Fibroblast of skin of abdomen (primary cell): Measurements from ENCODE around the gene GGT5.
A peak's percentile ranks its signal among the peaks of the same experiment; 100 is the strongest.
"Not testable (repeated sequence)": the region's sequence is repeated elsewhere in the genome, so short reads cannot be mapped to it uniquely, and the experiment has no call there.

Source experiments
- DNase-seq: peaks from one replicate; pipeline ENCODE4 v3.0.0-alpha.2; 2013

Gene GGT5

GRCh38 chr22:24201681-24202614 is 42.9 kb downstream of the GGT5 start:
- peak; percentile 25 for DNase-seq

DNA sequence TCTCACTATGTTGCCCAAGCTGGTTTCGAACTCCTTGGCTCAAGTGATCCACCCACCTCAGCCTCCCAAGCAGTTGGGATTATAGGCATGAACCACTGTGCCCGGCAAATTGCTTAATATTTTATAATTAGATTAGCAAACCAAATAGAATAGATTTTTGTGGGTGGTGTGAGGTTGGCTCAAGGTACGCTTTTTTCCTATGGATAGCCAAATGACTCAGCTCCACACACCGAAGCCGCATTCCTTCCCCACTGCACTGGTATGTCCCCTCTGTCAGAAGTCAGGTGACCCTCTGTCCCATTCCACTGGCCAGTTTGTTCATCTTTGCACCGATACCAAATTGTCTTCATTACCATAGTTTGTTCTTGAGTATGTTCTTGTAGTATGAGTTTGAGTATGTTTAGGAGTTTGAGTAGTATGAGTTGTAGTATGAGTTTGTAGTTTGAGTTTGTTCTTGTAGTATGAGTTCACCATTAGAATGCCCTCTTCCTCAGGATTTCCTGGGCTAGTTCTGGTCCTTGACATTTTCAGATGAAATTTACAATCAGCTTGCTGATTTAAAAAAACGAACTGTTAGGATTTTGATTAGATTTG is 44.2 kb downstream of the GGT5 start:
- DNase-seq = peak; percentile 56

- DNase-seq = no peak
These were observed 46.2 kb downstream of the GGT5 start for GRCh38 chr22:24198682-24199052.

- DNase-seq = no peak
These were observed 53.0 kb downstream of the GGT5 start for GRCh38 chr22:24191893-24192292.

DNA sequence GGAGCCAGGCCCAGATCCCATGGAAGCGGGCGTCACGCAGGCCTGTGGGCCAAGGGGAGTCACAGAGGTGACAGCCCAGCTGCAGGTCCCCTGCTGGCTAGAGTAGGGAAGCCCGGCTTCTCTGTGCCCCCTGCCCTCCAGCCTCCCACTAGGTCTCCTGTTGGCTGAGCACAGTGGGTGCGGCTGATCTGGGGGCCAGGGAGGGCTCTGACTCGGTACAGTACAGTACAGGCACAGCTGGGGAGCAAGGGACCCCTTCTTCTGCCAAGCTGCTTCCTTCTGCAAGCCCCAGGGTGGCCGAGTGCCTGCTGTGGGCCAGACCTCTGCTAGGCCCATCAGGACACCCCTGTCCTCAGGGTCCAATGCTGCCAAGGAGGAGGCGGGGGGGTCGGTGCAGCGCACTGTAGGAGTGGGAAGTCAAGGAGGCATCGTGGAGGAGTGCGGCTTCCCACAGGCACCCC is 53.5 kb downstream of the GGT5 start:
- no peak for DNase-seq

DNA sequence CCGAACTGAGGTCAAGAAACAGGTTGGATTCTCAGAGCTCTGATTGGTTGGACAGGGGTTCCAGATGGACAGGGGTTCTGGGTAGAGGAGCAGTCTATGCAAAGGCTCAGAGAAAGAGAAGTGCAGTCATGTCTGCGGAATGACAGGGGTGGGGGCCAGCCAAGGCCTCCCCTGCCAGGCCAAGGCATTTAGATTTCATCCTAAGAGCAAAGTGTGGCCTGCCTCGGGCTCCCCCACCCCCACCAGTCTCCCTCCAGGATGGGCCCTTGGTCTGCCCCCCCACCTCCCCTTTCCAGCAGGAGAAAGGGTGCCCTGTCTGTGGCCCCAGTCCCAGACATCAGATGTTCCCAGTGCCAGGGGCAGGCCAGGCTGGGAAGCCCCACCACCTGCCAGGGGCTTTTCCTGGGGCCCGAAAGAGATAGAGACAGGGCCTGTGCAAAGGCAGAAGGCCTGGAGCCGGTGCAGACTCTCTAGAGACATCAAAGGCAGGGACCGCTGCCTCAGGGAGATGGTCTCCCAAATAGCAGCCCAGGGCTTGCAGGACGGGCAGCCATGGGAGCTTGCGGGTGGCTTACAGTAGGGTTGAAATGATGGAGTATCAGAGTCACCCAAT is 54.2 kb downstream of the GGT5 start:
- DNase-seq = no peak

GRCh38 chr22:24190159-24190540 is 54.7 kb downstream of the GGT5 start:
- DNase-seq = no peak

- peak; percentile 36 for DNase-seq
These were observed 55.4 kb downstream of the GGT5 start for GRCh38 chr22:24189249-24190158.

DNA sequence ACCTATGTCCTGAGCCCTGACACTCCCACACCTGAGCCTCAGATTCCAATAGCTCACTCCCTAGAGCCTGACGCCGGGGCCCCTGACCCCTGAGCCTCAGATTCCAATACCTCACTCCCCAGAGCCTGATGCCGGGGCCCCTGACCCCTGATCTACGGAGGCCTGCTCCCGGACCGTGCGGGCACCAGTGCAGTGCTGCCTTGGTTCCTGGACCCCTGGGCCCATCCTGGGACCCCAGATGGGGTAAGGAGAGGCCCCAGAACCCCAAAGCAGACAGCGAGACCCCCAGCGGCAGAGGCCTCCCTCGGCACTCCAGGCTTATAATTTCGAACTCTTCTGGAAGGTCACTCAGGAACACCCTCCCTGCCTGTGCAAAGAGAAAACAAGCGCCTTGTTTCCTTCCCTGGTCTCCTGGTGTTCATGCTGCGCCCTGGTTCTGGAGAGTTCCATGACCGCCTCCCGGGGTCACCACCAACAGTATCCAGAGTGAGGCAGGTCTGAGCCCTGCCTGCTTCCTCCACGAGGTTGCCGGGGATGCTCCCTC is 56.1 kb downstream of the GGT5 start:
- no peak for DNase-seq

- no peak for DNase-seq
These were observed 56.9 kb downstream of the GGT5 start for GRCh38 chr22:24187731-24188644.

GRCh38 chr22:24186892-24187670 is 57.8 kb downstream of the GGT5 start:
- no peak for DNase-seq

DNA sequence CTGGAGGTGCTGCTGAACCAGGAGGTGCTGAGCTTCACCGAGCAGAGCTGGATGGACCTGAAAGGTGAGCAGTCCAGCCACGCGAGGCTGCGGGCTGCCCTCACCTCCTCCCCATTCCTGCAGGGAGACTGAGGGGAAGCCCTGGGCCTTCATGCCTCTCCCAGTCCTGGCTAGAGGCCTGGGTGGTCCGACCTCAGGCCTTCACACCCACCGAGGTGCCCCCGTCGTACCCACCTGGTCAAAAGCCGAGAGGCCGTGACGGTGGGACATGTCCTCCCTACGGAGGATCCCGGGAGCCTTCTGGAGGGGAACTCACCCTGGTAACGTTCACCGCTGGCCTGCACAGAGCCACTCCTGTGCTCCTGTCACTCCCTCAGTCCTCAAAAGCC is 58.5 kb downstream of the GGT5 start:
- no peak for DNase-seq

GRCh38 chr22:24185501-24186351 is 59.2 kb downstream of the GGT5 start:
- no peak for DNase-seq

DNA sequence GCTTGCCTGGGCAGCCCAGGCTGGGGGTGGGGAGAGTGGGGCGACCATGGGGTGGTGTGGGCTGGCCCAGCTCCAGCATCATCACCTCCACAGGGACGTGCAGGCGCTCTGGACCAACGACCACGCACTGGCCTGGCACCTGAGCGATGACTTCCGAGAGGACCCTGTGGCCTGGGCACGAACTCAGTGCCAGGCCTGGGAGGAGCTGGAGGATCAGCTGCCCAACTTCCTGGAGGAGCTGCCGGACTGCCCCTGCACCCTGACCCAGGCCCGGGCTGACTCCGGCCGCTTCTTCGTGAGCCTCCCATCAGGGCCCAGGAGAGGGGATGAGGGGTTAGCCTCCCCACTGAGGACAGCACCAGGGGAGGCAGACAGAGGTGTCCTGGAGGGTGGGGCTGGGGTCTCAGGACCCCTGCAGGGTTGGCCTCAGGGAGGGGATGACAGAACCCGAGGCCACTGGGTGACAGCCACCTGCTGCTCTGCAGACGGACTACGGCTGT is 59.8 kb downstream of the GGT5 start:
- no peak for DNase-seq

GRCh38 chr22:24184057-24184798 is 60.7 kb downstream of the GGT5 start:
- DNase-seq = no peak

DNA sequence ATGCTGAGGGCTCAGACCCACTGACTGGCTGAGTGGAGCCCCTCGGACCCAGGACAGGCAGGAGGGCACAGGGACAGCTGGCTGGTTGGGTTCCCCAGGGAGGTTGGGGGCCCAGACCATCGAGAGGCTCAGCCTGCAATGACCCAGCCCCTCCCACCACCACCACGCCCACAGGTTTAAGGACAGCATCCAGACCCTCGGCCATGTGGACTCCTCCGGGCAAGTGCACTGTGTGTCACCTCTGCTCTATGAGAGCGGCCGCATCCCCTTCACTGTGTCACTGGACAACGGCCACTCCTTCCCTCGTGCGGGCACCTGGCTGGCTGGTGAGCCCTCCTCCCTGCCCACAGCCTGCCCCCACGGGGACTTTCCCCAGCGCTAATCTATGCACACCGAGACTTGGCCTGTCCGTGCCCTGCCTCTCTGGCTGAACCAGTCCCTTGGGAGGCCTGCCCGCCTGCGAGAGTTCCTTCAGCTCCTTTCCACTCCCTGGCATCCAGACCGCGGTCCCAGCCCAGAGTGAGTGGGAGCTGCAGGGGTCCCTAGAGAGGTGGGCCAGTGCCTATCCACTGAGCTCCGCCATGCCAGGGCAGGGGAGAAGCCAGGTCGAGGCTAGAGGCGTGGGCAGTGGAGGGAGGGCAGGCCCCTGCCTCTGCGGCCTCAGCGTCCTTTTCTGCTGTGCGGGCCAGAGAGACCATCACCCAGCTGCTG is 61.4 kb downstream of the GGT5 start:
- no peak for DNase-seq

DNA sequence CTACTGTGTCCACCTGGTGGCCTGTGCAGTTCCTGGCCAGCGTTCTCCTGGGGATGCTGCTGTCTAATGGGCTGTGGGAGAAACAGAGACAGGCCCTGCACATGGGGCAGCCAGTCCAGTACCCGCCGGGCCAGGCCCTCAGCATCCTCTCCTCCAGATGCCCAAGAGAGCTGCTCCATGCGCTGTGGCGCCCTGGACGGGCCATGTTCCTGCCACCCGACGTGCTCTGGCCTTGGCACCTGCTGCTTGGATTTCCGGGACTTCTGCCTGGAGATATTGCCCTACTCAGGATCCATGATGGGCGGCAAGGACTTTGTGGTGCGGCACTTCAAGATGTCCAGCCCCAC is 62.0 kb downstream of the GGT5 start:
- DNase-seq = not testable (repeated sequence)
